HG02759 (cell line): ENCODE data around the gene DPPA4.

Experiments used
- ATAC-seq: cut with Tn5 transposase; IDR thresholded peaks from one replicate; pipeline ENCODE4 v1.9.1; 2021; ENCODE audit warnings: mild to moderate bottlenecking, moderate library complexity; ENCODE audit not compliant: unreplicated experiment

Gene DPPA4

GRCh38 chr3:109339197-109339596 is 1.9 kb upstream of the DPPA4 start:
- ATAC-seq = no peak

GRCh38 chr3:109338322-109338721 is 976 bp upstream of the DPPA4 start:
- ATAC-seq = no peak

- no peak for ATAC-seq
Observed at GRCh38 chr3:109336291-109336861, 970 bp downstream of the DPPA4 start.

DNA sequence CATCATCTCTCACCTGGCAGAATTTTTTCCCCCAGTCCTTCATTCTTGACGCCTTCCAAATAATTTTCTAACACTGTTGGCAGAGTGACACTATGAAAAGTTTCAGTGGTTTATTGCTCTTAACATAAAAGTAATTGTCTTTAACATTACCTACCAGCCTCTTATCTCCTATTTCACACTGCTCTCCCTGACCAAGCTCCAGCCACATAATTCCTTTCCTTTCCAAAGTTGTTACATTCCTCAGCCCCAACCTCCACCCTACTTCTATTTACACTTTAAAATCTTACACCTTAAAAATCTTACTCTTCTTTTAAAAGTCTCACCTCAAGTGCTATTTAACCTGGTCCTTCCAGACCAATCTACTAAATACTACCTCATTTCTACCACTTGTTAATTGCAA is 2.8 kb downstream of the DPPA4 start:
- no peak for ATAC-seq

- no peak for ATAC-seq
Observed at GRCh38 chr3:109331692-109332091, 5.7 kb downstream of the DPPA4 start.

DNA sequence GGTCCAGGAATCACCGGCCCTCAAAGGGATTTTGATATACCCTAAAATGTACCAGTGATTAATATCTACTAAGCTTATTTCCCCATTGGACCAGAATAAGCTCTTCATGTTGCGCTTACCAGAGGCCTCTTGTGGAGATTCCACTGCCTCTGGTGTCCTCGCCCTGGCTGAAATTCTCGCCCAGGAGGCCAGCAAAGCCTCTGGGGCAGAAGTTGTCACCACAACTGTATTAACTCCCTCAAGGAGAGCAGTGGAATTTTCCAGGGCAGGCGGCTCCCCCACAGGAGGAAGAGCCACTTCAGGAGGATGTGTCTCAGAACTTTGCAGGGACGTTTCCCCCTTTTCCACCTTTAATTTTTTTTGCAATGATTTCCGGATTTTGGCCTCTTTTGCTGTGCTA is 6.9 kb downstream of the DPPA4 start:
- no peak for ATAC-seq

- no peak for ATAC-seq
Observed at GRCh38 chr3:109328202-109328601, 9.1 kb downstream of the DPPA4 start.

DNA sequence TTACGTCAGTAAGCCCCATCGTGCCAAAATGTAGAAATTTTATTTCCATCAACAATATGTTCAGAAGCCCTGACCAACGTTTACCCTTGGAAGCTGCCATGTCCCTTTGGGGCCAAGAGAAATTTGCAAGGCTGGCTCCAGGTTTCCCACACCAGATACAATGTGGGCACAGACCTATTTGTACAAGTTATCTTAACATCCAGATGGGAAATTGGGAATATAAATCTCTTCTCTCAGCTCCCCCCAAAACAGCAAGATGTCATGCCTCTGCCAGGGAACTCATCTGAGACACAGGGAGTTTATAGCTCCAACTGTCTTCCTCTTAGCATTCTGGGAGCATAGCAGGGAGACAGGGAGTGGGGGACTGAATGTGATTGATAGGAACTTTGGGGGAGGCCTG is 11.7 kb downstream of the DPPA4 start:
- ATAC-seq = no peak

GRCh38 chr3:109325109-109325508 is 12.2 kb downstream of the DPPA4 start:
- no peak for ATAC-seq

DNA sequence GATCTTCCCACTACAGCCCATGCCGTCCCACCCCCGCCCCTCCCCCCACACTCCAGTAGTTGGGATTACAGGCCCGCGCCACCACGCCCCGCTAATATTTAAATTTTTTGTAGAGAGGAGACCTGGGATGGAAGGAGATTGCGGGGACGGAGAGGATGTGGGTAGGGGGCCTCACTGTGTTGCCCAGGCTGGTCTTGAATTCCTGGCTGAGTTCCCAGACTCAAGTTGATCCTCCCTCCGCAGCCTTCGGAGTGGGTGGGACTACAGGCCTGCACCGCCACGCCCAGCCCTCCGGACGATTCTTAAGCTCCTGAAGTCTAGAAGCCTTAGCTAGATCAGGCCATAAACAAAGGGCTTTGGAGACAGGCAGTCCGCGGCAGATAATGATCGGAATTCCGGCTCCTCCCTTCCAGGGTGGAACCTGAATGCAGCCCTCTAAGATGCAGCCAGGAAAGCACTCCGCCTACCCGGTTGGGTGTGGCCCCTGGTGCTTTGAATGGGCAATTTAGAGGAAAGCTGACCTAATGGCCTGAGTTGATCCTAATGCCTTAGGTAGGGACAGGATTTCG is 21.1 kb downstream of the DPPA4 start, which contains the start of gene DPPA2:
Gene DPPA2 (minus strand): TSS at position 356 of the 569 bp plus-strand sequence. CDS start 1,975 bp downstream, outside the sequence.
- no peak for ATAC-seq

DNA sequence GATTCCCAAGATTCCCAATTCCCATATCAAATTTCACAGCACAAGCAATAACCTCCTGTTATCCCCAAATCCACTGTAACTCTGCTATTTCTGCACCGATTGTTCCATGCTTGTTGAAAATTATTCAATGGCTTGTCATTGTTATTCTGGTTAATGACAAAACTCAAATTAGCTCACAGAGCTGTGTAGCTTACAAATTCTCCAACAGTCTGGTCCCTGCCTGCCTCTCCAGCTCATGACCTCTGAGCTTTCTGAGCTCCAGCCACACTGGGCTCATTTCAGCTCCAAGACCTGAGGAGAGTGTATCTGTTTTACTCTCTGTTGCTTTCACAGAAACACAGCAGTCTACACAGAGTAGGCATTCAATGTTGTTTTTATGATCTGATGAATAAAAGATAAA is 24.3 kb downstream of the DPPA4 start:
- ATAC-seq = no peak

DNA sequence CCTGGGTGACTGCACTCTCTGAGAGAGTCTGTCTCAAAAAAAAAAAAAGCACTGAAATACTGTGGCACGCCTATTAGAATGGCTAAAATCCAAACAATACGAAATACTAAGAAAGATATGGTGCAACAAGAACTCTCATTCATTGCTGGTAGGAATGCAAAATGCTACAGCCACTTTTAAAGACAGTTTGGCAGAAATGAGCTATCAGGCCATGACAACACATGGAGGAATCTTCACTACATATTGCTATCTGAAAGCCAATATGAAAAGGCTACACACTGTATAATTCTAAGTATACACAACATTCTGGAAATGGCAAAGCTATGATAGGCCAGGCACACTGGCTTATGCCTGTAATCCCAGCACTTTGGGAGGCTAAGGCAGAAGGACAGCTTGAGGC is 39.9 kb downstream of the DPPA4 start:
- no peak for ATAC-seq

DNA sequence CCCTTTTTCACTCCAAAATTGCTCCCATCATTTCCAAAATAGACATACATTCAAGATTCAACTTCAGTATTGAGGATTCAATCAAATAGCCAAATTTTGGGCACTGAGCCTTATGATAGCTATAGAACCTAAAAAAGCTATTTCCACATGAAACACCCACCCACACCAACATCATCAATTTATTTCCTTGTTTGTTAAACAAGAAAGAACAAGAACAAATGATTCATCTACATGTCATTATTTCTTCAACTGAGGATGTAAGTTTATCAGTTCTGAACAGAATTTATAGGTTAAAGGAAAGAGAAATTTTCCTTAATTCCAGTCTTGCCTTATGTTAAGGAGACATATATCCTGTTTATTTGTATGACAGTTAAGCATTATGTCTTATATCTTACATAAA is 53.3 kb downstream of the DPPA4 start:
- ATAC-seq = no peak

DNA sequence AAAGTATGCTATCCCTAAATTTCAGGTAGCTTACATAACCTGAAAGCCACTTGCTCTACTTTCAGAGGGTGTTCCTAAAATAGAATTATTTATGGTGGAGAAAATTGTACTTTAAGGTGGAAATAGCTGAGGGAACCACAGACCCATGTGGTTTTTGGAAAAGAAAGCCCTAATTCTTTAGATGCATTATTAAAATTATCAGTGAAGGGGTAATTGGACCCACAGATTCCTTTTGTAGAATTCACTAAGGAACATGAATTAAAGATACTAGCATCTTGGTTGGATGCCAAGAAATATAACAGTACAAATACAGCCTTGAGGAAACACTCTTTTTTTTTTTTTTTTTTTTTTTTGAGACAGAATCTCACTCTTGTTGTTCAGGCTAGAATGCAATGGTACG is 58.8 kb downstream of the DPPA4 start:
- no peak for ATAC-seq

GRCh38 chr3:109278141-109278540 is 59.2 kb downstream of the DPPA4 start:
- no peak for ATAC-seq
